ENCODE measurements around the gene ULBP2.
"Not testable (repeated sequence)": the region's sequence is repeated elsewhere in the genome, so short reads cannot be mapped to it uniquely, and the experiment has no call there.

ULBP2 gene

GRCh38 chr6:149942461-149942829, 631 bp downstream of the ULBP2 start:
- Histone ChIP-seq H2AFZ (ENCODE audit: low read depth, low read length) (no peak overlapping the region), H3K79me1 (replicated peaks; ENCODE audit: low read length, poor library complexity, severe bottlenecking) (no peaks in the 10 kb centered on the region), H3K4me3 (ENCODE audit: insufficient read depth in 1 of 2, low read depth in 1 of 2, low read length in 2 of 2) (peak overlapping the region; percentile 71 to 85), H3K27ac (ENCODE audit: low read length, poor library complexity, severe bottlenecking) (no peak overlapping the region), H3K4me2 (ENCODE audit: low read length, poor library complexity, severe bottlenecking) (peak overlapping the region; percentile 96), H2BK12ac (ENCODE audit: low read length in 2 of 2) (no peak overlapping the region), H3K14ac (ENCODE audit: low read length in 2 of 2) (peak overlapping the region in 1 of 2 experiments; percentile 2), H3K23ac (ENCODE audit: low read length in 2 of 2) (no peak overlapping the region), H3K18ac (ENCODE audit: low read depth in 1 of 2, low read length in 2 of 2) (no peak overlapping the region), H4K8ac (ENCODE audit: low read length) (no peak overlapping the region), H3K36me3 (ENCODE audit: control insufficient read depth in 1 of 2, insufficient read depth in 2 of 2, low read depth in 1 of 2, low read length in 2 of 2) (no peaks in the 10 kb centered on the region), H3K9ac (ENCODE audit: low read length) (peak overlapping the region; percentile 80), H3K27me3 (ENCODE audit: control insufficient read depth in 1 of 2, insufficient read depth in 1 of 2, low read length in 2 of 2) (peaks cover 34 to 38% of the 10 kb centered on the region in 2 experiments), H2BK15ac (ENCODE audit: low read depth, poor library complexity, severe bottlenecking) (peak overlapping the region; percentile 63), H2BK120ac (ENCODE audit: low read depth, low read length) (no peak overlapping the region), H4K91ac (ENCODE audit: low read length) (no peak overlapping the region), H3K4me1 (ENCODE audit: control insufficient read depth, insufficient read depth, low read depth, low read length) (peaks cover 18% of the 10 kb centered on the region), H2AK5ac (ENCODE audit: low read length, severe bottlenecking) (no peak overlapping the region), H3K9me3 (ENCODE audit: control insufficient read depth, low read length) (no peaks in the 10 kb centered on the region), H3K4ac (ENCODE audit: low read depth in 1 of 2, low read length in 2 of 2) (no peak overlapping the region), H2BK5ac (ENCODE audit: low read depth, low read length, poor library complexity, severe bottlenecking) (no peak overlapping the region)
- WGBS, result 3% methylated on average over 10 of the region's 13 CpGs
- DNase-seq, result no peak

- not testable (repeated sequence) for H2BK12ac ChIP-seq (ENCODE audit: low read length in 2 of 2); H2AFZ ChIP-seq (ENCODE audit: low read depth, low read length); H2BK5ac ChIP-seq (ENCODE audit: low read depth, low read length, poor library complexity, severe bottlenecking); H3K23ac ChIP-seq (ENCODE audit: low read length in 2 of 2); H3K4me2 ChIP-seq (ENCODE audit: low read length, poor library complexity, severe bottlenecking); H2BK15ac ChIP-seq (ENCODE audit: low read depth, poor library complexity, severe bottlenecking); H3K4ac ChIP-seq (ENCODE audit: low read depth in 1 of 2, low read length in 2 of 2); H3K36me3 ChIP-seq (ENCODE audit: control insufficient read depth in 1 of 2, insufficient read depth in 2 of 2, low read depth in 1 of 2, low read length in 2 of 2); DNase-seq; H3K9me3 ChIP-seq (ENCODE audit: control insufficient read depth, low read length); H2AK5ac ChIP-seq (ENCODE audit: low read length, severe bottlenecking); H3K14ac ChIP-seq (ENCODE audit: low read length in 2 of 2); H3K18ac ChIP-seq (ENCODE audit: low read depth in 1 of 2, low read length in 2 of 2); H3K9ac ChIP-seq (ENCODE audit: low read length); H4K8ac ChIP-seq (ENCODE audit: low read length); H4K91ac ChIP-seq (ENCODE audit: low read length); H3K27ac ChIP-seq (ENCODE audit: low read length, poor library complexity, severe bottlenecking); H3K79me1 ChIP-seq (replicated peaks; ENCODE audit: low read length, poor library complexity, severe bottlenecking); H2BK120ac ChIP-seq (ENCODE audit: low read depth, low read length); H3K4me3 ChIP-seq (ENCODE audit: insufficient read depth in 1 of 2, low read depth in 1 of 2, low read length in 2 of 2)
- 63% methylated on average over 5 of the region's 5 CpGs for WGBS
- Histone ChIP-seq H3K27me3 (ENCODE audit: control insufficient read depth in 1 of 2, insufficient read depth in 1 of 2, low read length in 2 of 2) (peaks cover 28 to 34% of the 10 kb centered on the region in 2 experiments), H3K4me1 (ENCODE audit: control insufficient read depth, insufficient read depth, low read depth, low read length) (peaks cover 16% of the 10 kb centered on the region)
Measured at GRCh38 chr6:149943321-149943720, 1.5 kb downstream of the ULBP2 start.

DNA sequence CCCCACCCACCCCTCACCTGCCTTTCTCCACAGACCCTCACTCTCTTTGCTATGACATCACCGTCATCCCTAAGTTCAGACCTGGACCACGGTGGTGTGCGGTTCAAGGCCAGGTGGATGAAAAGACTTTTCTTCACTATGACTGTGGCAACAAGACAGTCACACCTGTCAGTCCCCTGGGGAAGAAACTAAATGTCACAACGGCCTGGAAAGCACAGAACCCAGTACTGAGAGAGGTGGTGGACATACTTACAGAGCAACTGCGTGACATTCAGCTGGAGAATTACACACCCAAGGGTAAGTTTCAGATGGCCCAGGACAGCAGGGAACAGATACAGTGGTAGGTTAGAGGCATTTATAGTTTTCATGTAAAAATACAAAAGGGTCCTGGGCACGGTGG, 3.5 kb downstream of the ULBP2 start:
- not testable (repeated sequence) for H2BK12ac ChIP-seq (ENCODE audit: low read length in 2 of 2); DNase-seq; H3K4me3 ChIP-seq (ENCODE audit: insufficient read depth in 1 of 2, low read depth in 1 of 2, low read length in 2 of 2); H2BK5ac ChIP-seq (ENCODE audit: low read depth, low read length, poor library complexity, severe bottlenecking); H3K14ac ChIP-seq (ENCODE audit: low read length in 2 of 2); H3K27ac ChIP-seq (ENCODE audit: low read length, poor library complexity, severe bottlenecking); H4K91ac ChIP-seq (ENCODE audit: low read length); H2BK120ac ChIP-seq (ENCODE audit: low read depth, low read length); H3K9me3 ChIP-seq (ENCODE audit: control insufficient read depth, low read length); H3K4me1 ChIP-seq (ENCODE audit: control insufficient read depth, insufficient read depth, low read depth, low read length); H3K36me3 ChIP-seq (ENCODE audit: control insufficient read depth in 1 of 2, insufficient read depth in 2 of 2, low read depth in 1 of 2, low read length in 2 of 2); H3K9ac ChIP-seq (ENCODE audit: low read length); H2AFZ ChIP-seq (ENCODE audit: low read depth, low read length); H3K4me2 ChIP-seq (ENCODE audit: low read length, poor library complexity, severe bottlenecking); H3K4ac ChIP-seq (ENCODE audit: low read depth in 1 of 2, low read length in 2 of 2); H3K23ac ChIP-seq (ENCODE audit: low read length in 2 of 2); H4K8ac ChIP-seq (ENCODE audit: low read length); H2AK5ac ChIP-seq (ENCODE audit: low read length, severe bottlenecking); H2BK15ac ChIP-seq (ENCODE audit: low read depth, poor library complexity, severe bottlenecking); H3K79me1 ChIP-seq (replicated peaks; ENCODE audit: low read length, poor library complexity, severe bottlenecking); H3K18ac ChIP-seq (ENCODE audit: low read depth in 1 of 2, low read length in 2 of 2)
- H3K27me3 ChIP-seq (ENCODE audit: control insufficient read depth in 1 of 2, insufficient read depth in 1 of 2, low read length in 2 of 2), result peaks cover 11 to 24% of the 10 kb centered on the region in 2 experiments
- 44% methylated on average over 2 of the region's 6 CpGs for WGBS

- not testable (repeated sequence) for H3K9ac ChIP-seq (ENCODE audit: low read length); H3K23ac ChIP-seq (ENCODE audit: low read length in 2 of 2); H3K9me3 ChIP-seq (ENCODE audit: control insufficient read depth, low read length); H3K4ac ChIP-seq (ENCODE audit: low read depth in 1 of 2, low read length in 2 of 2); H3K18ac ChIP-seq (ENCODE audit: low read depth in 1 of 2, low read length in 2 of 2); H2BK15ac ChIP-seq (ENCODE audit: low read depth, poor library complexity, severe bottlenecking); H3K4me3 ChIP-seq (ENCODE audit: insufficient read depth in 1 of 2, low read depth in 1 of 2, low read length in 2 of 2); H3K4me2 ChIP-seq (ENCODE audit: low read length, poor library complexity, severe bottlenecking); H3K14ac ChIP-seq (ENCODE audit: low read length in 2 of 2); H4K91ac ChIP-seq (ENCODE audit: low read length); H3K36me3 ChIP-seq (ENCODE audit: control insufficient read depth in 1 of 2, insufficient read depth in 2 of 2, low read depth in 1 of 2, low read length in 2 of 2); H2BK12ac ChIP-seq (ENCODE audit: low read length in 2 of 2); H3K27ac ChIP-seq (ENCODE audit: low read length, poor library complexity, severe bottlenecking); H2AFZ ChIP-seq (ENCODE audit: low read depth, low read length); DNase-seq; H3K4me1 ChIP-seq (ENCODE audit: control insufficient read depth, insufficient read depth, low read depth, low read length); H3K79me1 ChIP-seq (replicated peaks; ENCODE audit: low read length, poor library complexity, severe bottlenecking); H2BK5ac ChIP-seq (ENCODE audit: low read depth, low read length, poor library complexity, severe bottlenecking); H2AK5ac ChIP-seq (ENCODE audit: low read length, severe bottlenecking); H4K8ac ChIP-seq (ENCODE audit: low read length); H2BK120ac ChIP-seq (ENCODE audit: low read depth, low read length)
- 47% methylated on average over 7 of the region's 7 CpGs for WGBS
- H3K27me3 ChIP-seq (ENCODE audit: control insufficient read depth in 1 of 2, insufficient read depth in 1 of 2, low read length in 2 of 2), result peaks cover 15 to 32% of the 10 kb centered on the region in 2 experiments
Measured at GRCh38 chr6:149946631-149947030, 4.8 kb downstream of the ULBP2 start.

Measured in mesenchymal stem cell (in vitro differentiated cells and primary cell).